GM19238 (cell line): ENCODE data around the gene TPCN1.

ENCODE experiments used
- DNase-seq: peaks from one replicate; pipeline ENCODE4 v3.0.0; 2011; ENCODE audit warnings: low spot score; ENCODE audit not compliant: insufficient read length

Gene TPCN1

GRCh38 chr12:113240395-113240794 is 19.1 kb downstream of the TPCN1 start:
- DNase-seq: no peak

- no peak for DNase-seq
Observed at GRCh38 chr12:113241191-113242025, 20.1 kb downstream of the TPCN1 start.

- DNase-seq: no peak
Observed at GRCh38 chr12:113242026-113242418, 20.8 kb downstream of the TPCN1 start.

GRCh38 chr12:113242560-113242959 is 21.3 kb downstream of the TPCN1 start:
- no peak for DNase-seq

GRCh38 chr12:113244047-113244460 is 22.8 kb downstream of the TPCN1 start:
- DNase-seq: no peak

GRCh38 chr12:113244478-113244958 is 23.3 kb downstream of the TPCN1 start:
- no peak for DNase-seq

GRCh38 chr12:113245695-113246477 is 24.6 kb downstream of the TPCN1 start:
- no peak for DNase-seq

GRCh38 chr12:113246478-113247122 is 25.3 kb downstream of the TPCN1 start:
- no peak for DNase-seq

GRCh38 chr12:113247123-113248050 is 26.1 kb downstream of the TPCN1 start:
- DNase-seq: no peak

GRCh38 chr12:113248051-113248825 is 27.0 kb downstream of the TPCN1 start:
- no peak for DNase-seq

GRCh38 chr12:113248842-113249435 is 27.7 kb downstream of the TPCN1 start:
- no peak for DNase-seq

GRCh38 chr12:113249546-113249945 is 28.3 kb downstream of the TPCN1 start:
- no peak for DNase-seq

- DNase-seq: no peak
Observed at GRCh38 chr12:113250045-113250444, 28.8 kb downstream of the TPCN1 start.

GRCh38 chr12:113251404-113252070 is 30.3 kb downstream of the TPCN1 start:
- no peak for DNase-seq

- no peak for DNase-seq
Observed at GRCh38 chr12:113252494-113252893, 31.2 kb downstream of the TPCN1 start.

- DNase-seq: no peak
Observed at GRCh38 chr12:113253532-113254285, 32.4 kb downstream of the TPCN1 start.

- no peak for DNase-seq
Observed at GRCh38 chr12:113254298-113254697, 33.0 kb downstream of the TPCN1 start.

GRCh38 chr12:113257564-113257963 is 36.3 kb downstream of the TPCN1 start:
- DNase-seq: no peak
